ENCODE measurements around the gene PARP15. TPM values are rescaled to one million over a fixed set of nuclear protein-coding genes. Genes with fewer than 3 reads are reported as not detected.
"Not testable (repeated sequence)": the region's sequence is repeated elsewhere in the genome, so short reads cannot be mapped to it uniquely, and the experiment has no call there.

PARP15 gene
- total and polyA plus RNA-seq, 10 donors = 59.3 to 128 (median 72.8) TPM

GRCh38 chr3:122658336-122658735 is 80.9 kb downstream of the PARP15 start:
- H3K27me3 ChIP-seq (replicated peaks in 1 of 7); H3K4me1 ChIP-seq; intact Hi-C loops (cut with DNase I; ENCODE audit: low total_unique reads); H3K27ac ChIP-seq; DNase-seq; H3K36me3 ChIP-seq; H3K4me3 ChIP-seq; H3K9me3 ChIP-seq: not testable (repeated sequence)
- 80 to 99% (median 94%) methylated on average over 4 of the region's 4 CpGs for WGBS, 5 donors

GRCh38 chr3:122660297-122660974 is 83.0 kb downstream of the PARP15 start:
- peaks cover 0 to 8% (median 6%) of the 10 kb centered on the region in 6 donors for H3K4me1 ChIP-seq
- H3K27me3 ChIP-seq (replicated peaks in 1 of 7) = no peaks in the 10 kb centered on the region
- H3K4me3 ChIP-seq = no peak overlapping the region
- H3K36me3 ChIP-seq = no peaks in the 10 kb centered on the region
- H3K9me3 ChIP-seq = peaks cover 0 to 4% (median 0%) of the 10 kb centered on the region in 8 donors
- no peak for DNase-seq
- TF ChIP-seq POLR2AphosphoS5 (IDR thresholded peaks at IDR 0.05) = no peak
- TF ChIP-seq, protein P1, sequence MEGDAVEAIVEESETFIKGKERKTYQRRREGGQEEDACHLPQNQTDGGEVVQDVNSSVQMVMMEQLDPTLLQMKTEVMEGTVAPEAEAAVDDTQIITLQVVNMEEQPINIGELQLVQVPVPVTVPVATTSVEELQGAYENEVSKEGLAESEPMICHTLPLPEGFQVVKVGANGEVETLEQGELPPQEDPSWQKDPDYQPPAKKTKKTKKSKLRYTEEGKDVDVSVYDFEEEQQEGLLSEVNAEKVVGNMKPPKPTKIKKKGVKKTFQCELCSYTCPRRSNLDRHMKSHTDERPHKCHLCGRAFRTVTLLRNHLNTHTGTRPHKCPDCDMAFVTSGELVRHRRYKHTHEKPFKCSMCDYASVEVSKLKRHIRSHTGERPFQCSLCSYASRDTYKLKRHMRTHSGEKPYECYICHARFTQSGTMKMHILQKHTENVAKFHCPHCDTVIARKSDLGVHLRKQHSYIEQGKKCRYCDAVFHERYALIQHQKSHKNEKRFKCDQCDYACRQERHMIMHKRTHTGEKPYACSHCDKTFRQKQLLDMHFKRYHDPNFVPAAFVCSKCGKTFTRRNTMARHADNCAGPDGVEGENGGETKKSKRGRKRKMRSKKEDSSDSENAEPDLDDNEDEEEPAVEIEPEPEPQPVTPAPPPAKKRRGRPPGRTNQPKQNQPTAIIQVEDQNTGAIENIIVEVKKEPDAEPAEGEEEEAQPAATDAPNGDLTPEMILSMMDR (IDR thresholded peaks at IDR 0.05 in 8 of 11, conservative IDR thresholded peaks at IDR 0.05 in 3 of 11) = no peak
- no peak for TF ChIP-seq POLR2A (IDR thresholded peaks at IDR 0.05)
- intact Hi-C loops (cut with DNase I; ENCODE audit: low total_unique reads) = no loop called here
- H3K27ac ChIP-seq = no peak overlapping the region
- WGBS, 5 donors = 71 to 83% (median 77%) methylated on average over 14 of the region's 14 CpGs

- TF ChIP-seq POLR2AphosphoS5 (IDR thresholded peaks at IDR 0.05) (no peak), POLR2A (IDR thresholded peaks at IDR 0.05) (no peak)
- TF ChIP-seq, protein P1 (IDR thresholded peaks at IDR 0.05 in 8 of 11, conservative IDR thresholded peaks at IDR 0.05 in 3 of 11) = no peak
- Histone ChIP-seq H3K36me3 (no peaks in the 10 kb centered on the region), H3K4me1 (peaks cover 0 to 8% (median 6%) of the 10 kb centered on the region in 6 donors), H3K4me3 (peak overlapping the region in 1 of 8 donors; percentile 5), H3K27ac (no peak overlapping the region), H3K9me3 (peaks cover 0 to 4% (median 0%) of the 10 kb centered on the region in 8 donors), H3K27me3 (replicated peaks in 1 of 7) (no peaks in the 10 kb centered on the region)
- DNase-seq = no peak
- intact Hi-C loops (cut with DNase I; ENCODE audit: low total_unique reads) = no loop called here
- WGBS, 5 donors = 68 to 87% (median 76%) methylated on average over 13 of the region's 13 CpGs
These were observed 84.2 kb downstream of the PARP15 start for GRCh38 chr3:122661633-122662032.

GRCh38 chr3:122662505-122662904 is 85.1 kb downstream of the PARP15 start:
- WGBS, 5 donors = 79 to 91% (median 83%) methylated on average over 2 of the region's 2 CpGs
- H3K4me3 ChIP-seq = no peak overlapping the region
- DNase-seq = no peak
- H3K27ac ChIP-seq = no peak overlapping the region
- peaks cover 0 to 4% (median 0%) of the 10 kb centered on the region in 8 donors for H3K9me3 ChIP-seq
- H3K4me1 ChIP-seq = peaks cover 0 to 8% (median 6%) of the 10 kb centered on the region in 6 donors
- intact Hi-C loops (cut with DNase I; ENCODE audit: low total_unique reads) = no loop called here
- H3K27me3 ChIP-seq (replicated peaks in 1 of 7) = no peaks in the 10 kb centered on the region
- no peaks in the 10 kb centered on the region for H3K36me3 ChIP-seq
- TF ChIP-seq POLR2AphosphoS5 (IDR thresholded peaks at IDR 0.05) (no peak), POLR2A (IDR thresholded peaks at IDR 0.05) (no peak)
- TF ChIP-seq, protein P1 (IDR thresholded peaks at IDR 0.05 in 8 of 11, conservative IDR thresholded peaks at IDR 0.05 in 3 of 11) = no peak
